Mammary epithelial cell (primary cell): Measurements from ENCODE around the gene NELFB.

ENCODE experiments used
- EZH2 ChIP-seq: IDR thresholded peaks from 2 replicates; pipeline ENCODE4 v1.6.1; 2012; ENCODE audit warnings: low read length, inconsistent platforms, borderline replicate concordance
- TF ChIP-seq, protein P1 (sequence below), 2 donors: IDR thresholded peaks in 1 of 2; conservative IDR thresholded peaks in 1 of 2; 2 replicates each; pipeline ENCODE4 v1.5.1; 2011 to 2012; ENCODE audit warnings: inconsistent platforms in 2 of 2, low read length in 2 of 2, mild to moderate bottlenecking in 2 of 2, control low read depth in 1 of 2, low read depth in 1 of 2; ENCODE audit not compliant: insufficient read depth in 1 of 2; ENCODE audit errors: extremely low read depth in 1 of 2

DNA sequence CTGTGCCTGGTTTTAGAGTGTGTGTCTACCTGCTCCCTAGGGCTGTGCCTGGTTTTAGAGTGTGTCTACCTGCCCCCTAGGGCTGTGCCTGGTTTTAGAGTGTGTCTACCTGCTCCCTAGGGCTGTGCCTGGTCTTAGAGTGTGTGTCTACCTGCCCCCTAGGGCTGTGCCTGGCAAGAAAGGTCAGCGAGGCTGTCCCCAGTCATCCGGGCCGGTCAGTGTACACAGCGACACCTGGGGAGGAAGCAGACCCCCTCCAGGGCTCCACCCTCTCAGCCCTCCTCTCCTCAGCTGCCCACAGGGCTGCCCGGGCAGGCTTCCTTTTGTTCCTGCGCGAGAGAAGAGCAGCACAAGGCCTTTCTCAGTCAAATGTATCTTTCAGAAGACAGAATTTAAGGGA, 42.8 kb downstream of the NELFB start:
- no peak for TF ChIP-seq EZH2
- TF ChIP-seq, protein P1, sequence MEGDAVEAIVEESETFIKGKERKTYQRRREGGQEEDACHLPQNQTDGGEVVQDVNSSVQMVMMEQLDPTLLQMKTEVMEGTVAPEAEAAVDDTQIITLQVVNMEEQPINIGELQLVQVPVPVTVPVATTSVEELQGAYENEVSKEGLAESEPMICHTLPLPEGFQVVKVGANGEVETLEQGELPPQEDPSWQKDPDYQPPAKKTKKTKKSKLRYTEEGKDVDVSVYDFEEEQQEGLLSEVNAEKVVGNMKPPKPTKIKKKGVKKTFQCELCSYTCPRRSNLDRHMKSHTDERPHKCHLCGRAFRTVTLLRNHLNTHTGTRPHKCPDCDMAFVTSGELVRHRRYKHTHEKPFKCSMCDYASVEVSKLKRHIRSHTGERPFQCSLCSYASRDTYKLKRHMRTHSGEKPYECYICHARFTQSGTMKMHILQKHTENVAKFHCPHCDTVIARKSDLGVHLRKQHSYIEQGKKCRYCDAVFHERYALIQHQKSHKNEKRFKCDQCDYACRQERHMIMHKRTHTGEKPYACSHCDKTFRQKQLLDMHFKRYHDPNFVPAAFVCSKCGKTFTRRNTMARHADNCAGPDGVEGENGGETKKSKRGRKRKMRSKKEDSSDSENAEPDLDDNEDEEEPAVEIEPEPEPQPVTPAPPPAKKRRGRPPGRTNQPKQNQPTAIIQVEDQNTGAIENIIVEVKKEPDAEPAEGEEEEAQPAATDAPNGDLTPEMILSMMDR (conservative IDR thresholded peaks at IDR 0.05 in 1 of 2, IDR thresholded peaks at IDR 0.05 in 1 of 2; ENCODE audit: extremely low read depth in 1 of 2, insufficient read depth in 1 of 2, low read depth in 1 of 2, low read length in 2 of 2) = no peak
